Mucosa of gallbladder (tissue), 1 donor: Measurements from ENCODE around the gene PHC3. TPM values are rescaled to one million over a fixed set of nuclear protein-coding genes. Genes with fewer than 3 reads are reported as not detected.

Experiments used
- DNase-seq: peaks from one replicate; pipeline ENCODE4 v3.0.0-alpha.2; 2020; ENCODE audit warnings: low spot score
- total RNA-seq: library from RNA; stranded (reverse); gene quantifications from one replicate; pipeline ENCODE4 v1.2.1, GENCODE V29; 2021
- donor health status: DM: no; HTN: no; CAD: no.

PHC3 gene
- total RNA-seq, 1 donor from 2014 or later, result 76.5 TPM

DNA sequence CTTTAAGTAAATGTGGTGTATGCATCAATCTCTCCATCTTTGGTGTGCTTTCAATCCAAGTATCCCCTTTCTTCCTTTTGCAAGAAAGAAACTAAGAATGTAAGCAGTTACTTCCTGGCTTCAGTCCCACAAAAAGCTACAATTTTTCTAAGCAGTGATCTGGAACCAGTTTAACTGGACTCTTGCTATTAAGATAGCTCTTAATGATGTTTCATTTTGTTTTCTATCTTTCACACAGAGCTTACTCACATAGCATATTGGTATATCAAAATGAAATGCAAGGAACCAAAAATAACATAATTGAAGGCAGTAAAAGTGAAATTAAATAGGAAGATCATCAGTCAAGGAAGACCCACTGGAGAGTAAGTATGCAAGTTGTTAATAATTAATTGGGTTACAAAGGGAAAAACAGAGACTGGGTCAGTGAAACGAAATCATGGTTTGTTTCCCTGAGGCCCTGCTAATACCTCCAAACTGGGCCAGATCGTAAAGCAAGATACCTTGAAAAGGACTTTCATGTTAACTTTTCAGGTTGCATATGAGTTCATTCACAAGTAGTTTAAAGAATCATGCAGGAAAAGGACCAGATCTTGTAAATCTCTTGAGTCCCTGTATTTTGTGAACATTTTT, 101.9 kb downstream of the PHC3 start:
- no peak for DNase-seq

DNA sequence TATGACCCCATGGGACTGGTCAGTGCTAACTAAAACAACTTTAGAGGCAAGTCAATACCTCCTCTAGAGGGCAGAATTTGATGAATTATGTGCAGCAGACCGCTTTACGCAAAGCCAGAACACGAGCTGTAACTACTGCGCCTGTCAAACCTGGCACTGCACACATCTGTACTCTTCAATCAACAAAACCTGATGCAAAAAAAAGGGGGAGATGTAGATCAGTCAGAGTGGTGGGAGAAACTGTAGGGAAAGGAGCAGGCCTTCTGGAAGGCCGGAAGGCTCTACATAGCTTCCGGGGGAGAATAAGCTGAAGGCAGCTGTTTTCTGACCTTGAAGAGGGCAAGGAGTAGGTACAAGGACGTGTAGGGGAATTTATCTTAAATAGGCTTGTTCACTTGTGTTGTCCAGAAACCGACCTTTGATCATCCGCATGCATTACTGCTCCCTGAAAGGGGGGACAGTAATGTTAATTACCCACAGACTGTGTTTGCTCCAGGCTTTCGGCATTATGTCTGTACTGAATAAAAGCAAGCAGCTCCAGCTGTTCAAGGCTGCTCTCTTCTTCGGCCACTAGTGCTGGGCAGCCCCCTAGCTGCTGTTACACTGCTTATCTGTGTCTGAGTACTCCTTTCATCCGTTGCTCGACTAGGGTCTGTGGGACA, 102.8 kb downstream of the PHC3 start:
- DNase-seq, result no peak

DNA sequence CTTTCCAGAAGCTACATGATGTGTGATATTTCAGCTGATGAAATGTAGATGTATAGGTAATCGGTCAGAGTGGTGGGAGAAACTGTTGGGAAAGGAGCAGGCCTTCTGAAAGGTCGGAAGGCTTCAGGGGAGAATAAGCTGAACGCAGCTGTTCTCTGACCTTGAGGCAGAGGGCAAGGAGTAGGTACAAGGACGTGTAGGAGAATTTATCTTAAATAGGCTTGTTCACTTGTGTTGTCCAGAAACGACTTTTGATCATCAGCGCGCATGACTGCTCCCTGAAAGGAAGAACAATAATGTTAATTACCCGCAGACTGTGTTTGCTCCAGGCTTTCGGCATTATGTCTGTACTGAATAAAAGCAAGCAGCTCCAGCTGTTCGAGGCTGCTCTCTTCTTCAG, 104.2 kb downstream of the PHC3 start:
- no peak for DNase-seq

DNA sequence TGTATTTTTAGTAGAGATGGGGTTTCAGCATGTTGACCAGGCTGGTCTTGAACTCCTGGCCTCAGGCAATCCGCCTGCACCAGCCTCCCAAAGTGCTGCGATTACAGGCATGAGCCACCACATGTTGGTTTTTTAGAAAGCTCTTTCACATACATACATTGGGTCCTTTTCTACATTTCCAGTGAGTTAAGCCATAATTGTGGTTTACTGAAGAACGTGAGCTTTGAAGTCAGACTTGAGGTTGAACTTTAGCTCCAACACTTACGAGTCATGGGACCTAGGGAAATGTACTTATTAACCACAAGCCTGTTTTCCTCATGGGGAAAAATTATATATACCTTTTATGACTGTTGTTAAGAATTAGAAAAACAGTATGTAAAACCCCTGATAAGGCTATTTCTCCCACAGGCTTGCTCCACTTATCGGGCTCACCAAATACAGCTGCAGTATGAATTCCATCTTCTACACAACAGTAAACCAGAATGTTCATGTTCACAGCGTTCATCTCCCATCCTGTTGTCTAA, 104.8 kb downstream of the PHC3 start:
- no peak for DNase-seq

DNA sequence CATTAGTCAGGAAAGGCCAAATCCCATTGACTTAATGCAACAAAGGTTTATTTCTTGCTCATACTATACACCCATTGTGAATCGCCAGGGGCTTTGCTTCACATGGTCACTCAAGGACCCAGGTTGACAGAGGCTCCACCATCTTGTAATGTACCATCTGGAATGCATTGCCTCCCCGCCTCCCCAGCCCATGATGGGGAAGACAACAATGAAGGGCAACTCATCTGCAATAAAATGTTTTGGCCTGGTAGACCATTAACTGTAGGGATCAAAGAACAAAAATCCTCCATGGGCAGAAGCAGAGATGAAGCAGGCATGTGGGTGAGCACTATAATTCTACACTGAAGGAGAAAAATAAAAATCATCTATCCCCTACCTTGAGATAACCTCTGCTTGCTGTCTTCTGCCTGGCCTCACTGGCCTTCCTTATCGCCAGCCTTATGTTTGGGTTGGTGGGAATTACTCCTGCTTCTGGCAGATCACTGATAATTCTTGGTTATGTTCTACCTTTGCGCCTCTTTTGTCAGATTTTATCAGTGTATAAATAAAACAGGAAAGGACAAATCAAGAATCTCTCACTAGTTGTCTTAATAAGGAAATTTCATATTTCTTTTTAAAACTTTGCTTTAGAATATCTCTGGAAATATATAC, 106.0 kb downstream of the PHC3 start:
- no peak for DNase-seq

DNA sequence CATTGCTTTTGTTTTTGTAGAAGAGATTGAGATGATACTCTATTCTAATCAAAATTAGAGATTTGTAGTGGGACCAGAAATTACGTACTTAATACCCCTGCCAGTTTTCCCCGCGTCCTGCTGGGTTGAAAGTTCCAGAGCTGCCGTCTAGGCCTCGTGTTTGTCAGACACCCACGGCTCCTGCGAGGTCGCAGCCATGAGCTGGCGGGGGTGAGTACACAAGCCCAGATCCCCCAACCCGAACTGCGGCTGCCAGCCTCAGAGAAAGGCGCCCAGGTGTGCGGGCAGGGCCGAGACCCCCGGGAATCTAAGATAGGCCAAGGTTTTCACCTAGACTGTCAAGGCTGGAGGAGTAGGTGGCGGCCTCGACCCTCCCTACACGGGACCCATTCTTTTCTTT, 117.4 kb downstream of the PHC3 start:
- DNase-seq, result no peak

DNA sequence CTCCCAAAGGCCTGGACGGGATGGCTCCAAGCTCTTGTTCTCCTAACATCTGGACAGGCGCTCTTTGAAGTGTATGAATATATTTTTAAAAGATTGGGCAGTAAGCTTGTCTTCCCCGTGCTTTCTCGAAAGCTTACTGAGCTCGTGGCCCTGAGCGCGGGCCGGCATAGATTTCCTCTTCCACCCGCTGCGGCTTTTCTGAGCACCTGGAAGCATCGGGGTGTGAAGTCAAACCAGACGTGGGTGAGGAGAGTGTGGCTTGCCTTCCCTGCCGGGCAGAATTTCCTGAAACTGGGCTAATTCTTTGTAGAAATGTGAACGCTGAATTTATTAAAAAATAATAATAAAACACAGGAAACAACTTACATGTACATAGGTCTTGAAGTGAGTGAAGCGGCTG, 117.8 kb downstream of the PHC3 start:
- DNase-seq, result no peak

DNA sequence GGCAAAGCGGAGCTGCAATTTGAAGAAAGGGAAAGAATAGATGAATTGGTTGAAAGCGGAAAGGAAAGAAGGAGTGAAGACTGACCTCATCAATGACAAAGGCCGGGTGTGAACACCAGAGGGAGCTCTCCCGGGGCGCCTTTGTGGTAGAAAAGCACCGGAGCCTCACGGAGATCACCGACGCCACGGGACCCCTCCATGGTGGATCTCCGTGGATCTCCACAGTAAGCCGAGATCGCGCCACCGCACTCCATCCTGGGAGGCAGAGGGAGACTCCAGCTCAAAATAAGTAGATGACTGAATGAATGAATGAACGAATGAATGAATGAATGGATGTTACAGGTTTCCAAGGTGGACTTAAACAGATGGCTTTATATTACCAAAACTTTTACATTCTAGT, 118.8 kb downstream of the PHC3 start:
- no peak for DNase-seq

DNA sequence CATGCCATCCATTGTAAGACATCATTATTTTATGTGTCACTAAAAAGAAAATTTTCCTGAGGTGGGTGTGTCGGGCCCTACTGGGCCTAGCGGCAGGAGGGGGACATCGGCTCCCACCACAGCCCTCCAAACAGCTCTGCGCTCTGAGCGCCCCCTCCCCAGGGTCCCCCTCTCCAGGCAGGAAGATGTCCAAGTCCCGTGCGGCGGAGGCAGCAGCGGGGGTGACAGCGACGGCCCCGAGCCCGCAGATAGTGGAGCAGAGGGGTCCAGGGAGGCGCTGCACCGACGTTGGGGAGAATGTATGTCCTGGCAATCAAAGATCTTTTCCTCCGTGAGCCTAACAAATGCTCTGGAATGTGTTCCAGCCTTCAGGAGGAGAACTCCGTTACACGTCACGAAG, 119.5 kb downstream of the PHC3 start:
- DNase-seq, result no peak

DNA sequence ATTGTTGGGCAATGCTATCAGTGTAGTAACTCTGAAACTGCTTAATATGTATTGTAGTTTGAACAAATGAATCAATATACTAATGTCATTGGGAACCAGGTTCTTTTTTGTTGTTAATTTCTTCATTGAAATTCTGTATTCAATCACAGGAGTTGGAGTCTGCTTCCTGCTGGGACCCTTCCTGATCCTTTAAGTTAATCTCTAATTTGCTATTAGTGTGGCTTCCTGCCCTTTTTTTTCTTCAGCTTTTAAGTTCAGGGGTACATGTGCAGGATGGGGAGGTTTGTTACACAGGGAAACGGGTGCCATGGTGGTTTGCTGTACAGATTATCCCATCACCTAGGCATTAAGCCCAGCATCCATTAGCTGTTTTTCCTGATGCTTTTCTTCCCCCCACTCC, 122.1 kb downstream of the PHC3 start:
- DNase-seq, result no peak

DNA sequence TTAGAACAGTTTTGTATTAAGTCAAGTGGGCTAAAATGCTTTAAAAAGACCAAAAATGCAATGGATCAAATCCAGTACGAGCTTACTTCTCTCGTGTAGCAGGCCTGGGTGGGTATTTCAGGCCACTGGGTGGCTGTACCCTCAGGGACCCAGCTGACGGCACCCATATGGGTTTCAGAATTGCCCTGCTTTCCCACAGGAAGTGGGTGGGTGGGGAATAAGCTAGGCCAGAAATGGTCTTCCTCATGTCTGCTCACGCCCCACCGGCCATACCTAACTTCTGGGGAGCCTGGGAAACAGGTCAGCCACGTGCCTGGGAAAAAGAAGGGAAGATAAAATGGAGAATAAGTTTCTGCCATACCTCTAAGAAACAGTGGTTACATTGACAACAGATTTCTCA, 123.4 kb downstream of the PHC3 start:
- DNase-seq, result no peak

DNA sequence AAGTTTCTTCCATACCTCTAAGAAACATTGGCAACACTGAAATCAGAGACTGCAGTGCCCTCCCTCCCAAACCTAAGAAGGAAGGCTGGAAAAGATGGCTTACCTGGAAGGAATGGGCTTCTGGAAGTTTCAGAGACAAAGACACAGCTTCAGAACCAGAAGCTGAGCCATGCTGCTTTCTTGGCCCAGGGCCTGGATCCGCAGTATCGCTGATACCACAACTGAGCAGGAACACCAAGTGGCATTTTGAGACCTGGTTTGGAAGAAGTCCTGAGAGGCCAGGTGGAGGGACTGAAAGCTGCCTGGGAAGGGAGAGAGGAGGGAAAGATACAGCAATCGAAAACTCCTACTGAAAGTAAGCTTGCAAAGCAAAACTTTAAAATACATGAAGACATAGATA, 124.0 kb downstream of the PHC3 start:
- no peak for DNase-seq

DNA sequence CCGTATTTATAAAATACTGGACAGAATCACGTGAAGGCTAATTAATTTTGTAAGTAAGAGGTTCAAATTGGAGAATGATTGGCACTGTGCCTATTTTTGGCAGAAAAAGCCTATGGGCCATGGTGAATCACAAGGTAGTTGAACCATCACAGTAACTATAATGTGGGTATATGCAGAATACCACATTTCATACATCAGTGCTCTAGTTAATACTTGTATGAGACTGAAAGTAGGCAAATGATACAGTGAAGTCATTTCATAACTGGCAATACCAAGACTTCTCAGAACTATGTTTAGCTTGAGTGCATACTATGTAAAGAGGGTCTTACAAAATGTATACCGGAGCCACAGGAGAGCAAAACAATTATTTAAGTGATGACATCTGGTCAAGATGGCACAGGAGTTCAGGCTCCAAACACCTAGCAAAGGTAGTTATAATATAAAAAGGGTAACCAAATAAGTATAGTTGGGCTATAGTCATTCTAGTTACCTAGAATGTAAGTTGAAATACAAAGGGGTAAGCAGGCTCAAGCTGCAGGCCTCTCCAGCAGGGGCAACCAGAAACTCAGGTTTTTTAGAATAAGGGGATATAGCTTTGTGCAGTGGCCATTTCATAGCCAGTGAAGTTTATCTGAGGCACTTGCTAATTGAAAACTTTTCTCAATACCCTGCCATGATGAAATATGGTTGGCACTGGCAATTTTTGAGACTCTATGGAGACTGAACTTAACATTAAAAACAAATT, 124.7 kb downstream of the PHC3 start:
- DNase-seq, result no peak

DNA sequence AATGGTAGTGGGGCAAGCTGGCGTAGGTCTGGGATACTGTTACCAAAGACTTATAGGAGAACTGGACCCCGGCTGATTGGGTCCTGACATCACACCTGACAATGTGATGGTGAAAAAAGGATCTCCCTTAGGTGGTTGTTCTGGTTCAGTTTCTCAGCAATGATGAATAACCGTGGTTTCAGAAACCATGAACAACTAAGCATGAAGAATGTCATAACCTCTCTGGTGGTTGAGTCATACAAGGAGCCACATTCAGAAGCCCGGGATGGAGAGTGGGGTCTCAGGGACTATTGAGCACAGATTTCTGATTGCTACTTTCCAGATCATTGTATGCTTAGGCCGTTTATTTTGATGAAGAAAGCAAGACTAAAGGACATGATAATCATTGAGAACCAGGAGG, 126.3 kb downstream of the PHC3 start:
- DNase-seq, result no peak

DNA sequence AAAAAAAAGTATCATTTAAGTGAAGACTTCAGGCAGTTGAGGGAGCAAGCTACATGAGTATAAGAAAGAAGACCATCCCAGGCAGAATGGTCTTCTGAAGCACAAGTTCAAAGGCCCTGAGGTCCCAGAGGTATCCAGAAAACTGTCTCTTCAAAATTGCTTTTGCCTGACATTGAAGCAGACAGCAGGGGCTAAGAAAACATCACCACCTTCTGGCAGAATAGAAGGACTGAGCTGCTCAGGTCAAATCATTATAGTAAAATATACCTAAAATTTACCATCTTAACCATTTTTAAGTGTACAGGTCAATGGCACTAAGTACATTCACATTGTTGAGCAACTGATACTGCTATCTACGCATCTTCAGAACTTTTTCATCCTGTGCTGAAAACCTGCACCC, 127.3 kb downstream of the PHC3 start:
- no peak for DNase-seq

DNA sequence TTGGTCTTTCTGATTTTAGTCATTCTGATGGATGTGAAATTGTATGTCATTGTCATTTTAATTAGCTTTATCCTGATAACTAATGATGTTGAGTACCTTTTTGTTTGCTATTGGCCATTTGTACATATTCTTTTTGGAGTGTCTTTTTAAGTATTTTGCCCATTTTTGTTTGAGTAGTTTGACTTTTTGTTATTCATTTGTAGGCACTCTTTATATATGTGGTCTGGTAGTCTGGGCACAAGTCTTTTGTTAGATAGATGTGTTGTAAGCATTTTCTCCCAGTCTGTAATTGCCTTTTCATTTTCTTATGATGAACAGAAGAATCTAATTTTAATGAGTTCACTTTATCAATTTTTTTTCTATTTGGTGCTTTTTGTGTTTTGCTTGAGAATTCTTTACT, 129.1 kb downstream of the PHC3 start:
- no peak for DNase-seq

DNA sequence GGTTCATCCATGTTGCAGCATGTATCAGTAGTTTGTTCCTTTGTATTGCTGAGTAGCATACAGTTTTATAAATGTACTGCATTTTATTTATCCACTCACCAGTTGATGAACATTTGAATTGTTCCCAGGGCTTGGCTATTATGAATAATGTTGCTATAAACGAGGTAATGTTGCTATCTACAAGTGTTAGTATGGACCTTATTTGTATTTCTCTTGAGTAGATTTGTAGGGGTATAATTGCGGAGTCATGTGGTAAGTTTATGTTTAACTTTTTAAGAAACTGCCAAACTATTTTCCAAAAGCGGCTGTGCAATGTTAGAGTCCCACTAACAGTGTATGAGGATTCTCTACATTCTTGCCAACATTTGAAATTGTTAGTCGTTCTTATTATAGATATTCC, 130.8 kb downstream of the PHC3 start:
- no peak for DNase-seq

DNA sequence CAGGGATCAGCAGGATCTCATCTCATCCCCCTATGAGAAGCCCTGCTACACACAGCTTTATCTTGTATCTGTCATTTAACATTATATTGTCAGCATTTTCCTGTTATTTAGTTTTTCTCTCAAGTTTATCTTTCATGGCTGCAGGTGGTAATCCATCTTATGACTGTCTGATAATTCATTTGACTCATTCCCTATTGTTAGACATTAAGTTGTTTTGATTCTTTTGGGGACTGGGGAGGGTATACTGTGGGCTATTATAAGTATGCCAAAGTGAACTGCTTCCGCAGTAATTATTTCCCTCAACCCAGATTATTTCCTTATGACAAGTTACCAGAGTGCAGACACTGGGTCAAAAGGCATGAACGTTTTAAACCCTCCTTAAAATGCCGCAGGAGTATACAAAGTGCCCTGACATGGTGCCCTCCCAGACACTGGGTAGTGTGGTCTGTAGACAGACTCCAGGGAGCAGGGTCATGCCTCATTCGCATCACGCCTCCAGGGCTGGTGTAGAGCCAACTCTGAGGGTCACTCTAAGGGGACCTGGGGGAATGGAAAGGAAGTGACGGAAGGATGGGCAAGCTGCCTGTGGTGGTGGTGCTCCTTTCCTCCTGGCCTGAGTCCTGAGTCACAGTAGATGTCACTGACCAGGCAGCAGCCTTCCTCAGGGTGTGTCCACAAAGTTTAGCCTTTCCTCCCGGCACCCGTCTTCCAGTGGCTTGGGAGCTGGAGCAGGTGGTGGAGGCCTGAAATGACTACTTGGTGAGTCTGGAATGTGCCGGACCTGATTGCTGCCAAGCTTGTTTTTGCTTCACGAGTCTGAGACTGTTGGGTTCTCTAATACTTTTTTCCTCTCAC, 132.2 kb downstream of the PHC3 start:
- DNase-seq, result peak; percentile 38

DNA sequence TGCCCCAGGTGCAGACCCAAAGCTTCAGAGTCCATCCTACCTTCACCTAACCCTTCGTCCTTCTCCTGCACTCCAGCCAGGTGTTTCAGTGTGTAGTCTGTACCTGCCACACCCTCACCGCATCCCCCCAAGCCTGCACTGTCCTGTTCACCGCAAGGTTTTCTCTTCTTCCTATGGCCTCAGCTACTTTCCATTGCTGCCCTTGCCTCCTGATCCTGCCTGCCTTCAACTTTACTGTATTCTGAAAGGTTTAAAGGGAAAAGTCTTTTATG, 134.5 kb downstream of the PHC3 start:
- DNase-seq, result no peak

DNA sequence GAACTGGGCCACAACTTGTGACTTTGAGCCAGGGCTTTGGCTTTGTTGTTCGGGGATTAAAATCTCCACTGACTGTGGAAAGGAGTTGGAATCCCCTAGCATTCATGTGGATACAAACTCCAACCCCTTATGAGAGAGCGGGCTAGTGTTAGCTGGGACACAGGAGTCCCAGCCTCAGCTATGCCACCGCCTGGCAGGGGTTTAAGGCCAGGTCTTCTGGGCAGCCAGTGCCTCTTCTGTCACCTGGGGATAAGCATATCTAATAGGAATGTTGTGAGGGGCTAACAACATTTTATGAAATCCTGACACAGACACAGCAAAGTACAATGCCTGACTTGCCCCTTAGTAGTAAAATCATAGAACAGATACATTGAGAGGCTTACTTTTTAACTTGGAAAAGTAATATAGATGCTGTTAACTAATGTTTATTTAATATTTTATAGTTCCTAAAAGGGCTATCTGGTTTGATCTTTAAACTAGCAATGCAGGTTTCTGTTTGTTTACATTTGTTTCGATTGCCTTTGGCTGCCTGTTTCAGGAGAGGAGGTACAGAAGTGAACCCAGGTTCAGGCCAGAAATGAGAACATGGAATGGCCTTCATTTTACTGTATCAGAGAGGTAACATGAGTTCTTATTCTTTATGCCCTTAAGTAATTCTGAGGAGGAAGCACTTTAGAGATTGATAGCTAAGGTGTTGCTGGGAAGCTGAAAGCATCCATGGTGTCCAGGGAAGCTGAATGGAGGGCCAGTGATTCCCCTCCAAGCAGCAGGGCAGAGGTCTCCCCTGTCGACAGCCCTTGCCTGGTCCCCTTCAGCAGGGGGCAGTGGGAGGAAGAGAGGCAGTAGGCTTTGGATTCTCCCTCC, 135.0 kb downstream of the PHC3 start:
- DNase-seq, result no peak

DNA sequence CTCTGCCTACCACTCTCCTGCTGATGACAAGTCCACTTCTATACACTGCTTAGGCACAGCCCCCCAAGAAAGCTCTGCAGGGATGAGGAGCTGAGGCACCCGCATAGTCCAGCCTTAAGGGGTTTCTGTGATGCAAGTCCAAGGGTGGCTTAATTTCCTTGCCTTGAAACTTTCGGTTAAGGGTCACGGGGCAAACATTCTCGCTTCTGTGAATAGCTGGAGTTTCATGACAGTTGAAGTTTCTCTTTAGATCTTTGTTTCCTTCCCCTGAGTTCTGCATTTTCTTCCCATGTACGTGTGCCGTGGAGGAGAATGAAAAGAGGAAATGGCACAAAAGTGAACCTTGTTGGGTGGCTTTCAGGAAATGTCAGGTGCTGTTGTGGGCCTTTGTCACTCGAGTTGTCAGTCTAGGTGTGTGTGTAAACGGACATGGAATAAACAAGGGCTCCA, 136.7 kb downstream of the PHC3 start:
- no peak for DNase-seq
